CD4-positive, alpha-beta T cell treated with Interleukin-17A for 4 hours (primary cell): ENCODE results near the gene CGNL1.

Source experiments
- DNase-seq: peaks from one replicate; pipeline ENCODE4 v3.0.0-alpha.2; 2020; ENCODE audit warnings: mixed read lengths

CGNL1 gene

DNA sequence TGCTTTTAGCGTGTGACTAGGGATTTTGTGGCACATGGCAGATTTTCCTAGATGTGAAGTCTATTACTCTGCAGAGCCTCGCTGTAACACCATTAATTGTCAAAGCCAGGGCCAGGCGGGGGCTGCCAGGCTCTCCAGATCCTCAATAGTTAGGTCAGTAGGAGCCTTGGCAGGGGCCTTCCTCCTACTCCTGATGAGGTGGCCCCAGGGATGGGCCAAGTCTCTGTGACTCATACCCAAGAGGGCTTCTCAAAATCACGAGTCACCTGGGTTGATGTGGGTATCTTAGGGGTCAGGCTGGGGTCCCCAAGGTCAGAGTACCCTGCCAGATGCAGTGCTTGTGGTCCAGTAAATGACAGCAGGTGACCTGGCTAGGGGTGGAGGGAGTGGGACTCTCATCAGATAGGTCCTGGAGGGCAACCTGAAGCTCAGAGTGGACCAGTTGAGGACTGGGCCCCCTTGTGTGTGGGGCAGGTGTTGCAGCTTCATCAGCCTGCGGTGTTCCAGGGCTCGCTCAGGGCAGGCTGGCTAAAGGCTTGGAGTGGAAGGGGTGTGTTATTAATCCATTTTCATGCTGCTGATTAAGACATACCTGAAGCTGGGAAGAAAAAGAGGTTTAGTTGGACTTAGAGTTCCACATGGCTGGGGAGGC is 126.9 kb downstream of the CGNL1 start:
- DNase-seq = no peak

DNA sequence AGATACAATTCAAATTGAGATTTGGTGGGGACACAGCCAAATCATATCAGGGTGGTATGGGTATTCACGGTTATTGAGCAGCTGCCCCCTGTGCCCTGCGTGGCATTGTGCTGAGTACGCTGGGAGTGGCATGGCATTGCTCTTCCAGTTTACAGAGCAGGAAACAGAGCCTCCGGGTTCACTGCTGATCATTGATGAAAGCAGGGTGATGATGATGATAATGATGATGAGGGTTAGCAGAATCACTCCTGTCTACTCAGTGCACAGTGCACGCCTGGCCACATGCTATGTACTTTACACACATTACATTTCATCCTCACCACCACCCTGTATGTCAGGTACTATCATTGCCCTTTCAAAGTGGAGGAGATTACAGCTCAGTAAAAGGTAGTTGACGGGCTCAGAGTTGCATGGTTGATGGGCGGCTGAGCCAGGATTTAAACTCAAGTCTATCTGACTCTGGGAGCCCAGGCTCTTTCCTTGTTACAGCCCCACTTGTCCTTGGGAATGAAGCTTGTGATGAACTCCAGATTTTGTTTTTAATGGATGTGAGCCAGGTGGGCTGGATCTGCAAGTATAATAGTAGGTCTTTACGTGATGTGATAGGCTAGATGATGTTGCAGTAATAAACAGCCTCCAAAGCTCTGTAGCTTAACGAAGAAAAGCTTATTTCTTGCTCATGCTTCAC is 127.8 kb downstream of the CGNL1 start:
- DNase-seq = no peak

DNA sequence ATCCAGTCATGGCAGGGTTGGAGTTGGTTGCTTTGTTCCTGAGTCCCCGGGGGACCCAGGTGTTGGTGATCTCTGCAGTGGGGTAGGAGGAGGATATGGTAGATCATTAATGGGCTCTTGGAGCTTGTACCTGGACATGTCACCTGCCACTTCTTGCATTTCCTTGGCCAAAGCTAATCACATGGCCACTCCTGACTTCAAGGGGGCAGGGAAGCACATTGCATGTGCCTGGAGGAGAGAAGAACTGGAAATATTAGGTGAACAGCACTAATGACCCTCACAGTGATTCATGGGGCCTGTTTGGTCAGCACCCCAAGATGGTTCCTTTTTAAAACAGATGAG is 128.3 kb downstream of the CGNL1 start:
- DNase-seq = no peak

DNA sequence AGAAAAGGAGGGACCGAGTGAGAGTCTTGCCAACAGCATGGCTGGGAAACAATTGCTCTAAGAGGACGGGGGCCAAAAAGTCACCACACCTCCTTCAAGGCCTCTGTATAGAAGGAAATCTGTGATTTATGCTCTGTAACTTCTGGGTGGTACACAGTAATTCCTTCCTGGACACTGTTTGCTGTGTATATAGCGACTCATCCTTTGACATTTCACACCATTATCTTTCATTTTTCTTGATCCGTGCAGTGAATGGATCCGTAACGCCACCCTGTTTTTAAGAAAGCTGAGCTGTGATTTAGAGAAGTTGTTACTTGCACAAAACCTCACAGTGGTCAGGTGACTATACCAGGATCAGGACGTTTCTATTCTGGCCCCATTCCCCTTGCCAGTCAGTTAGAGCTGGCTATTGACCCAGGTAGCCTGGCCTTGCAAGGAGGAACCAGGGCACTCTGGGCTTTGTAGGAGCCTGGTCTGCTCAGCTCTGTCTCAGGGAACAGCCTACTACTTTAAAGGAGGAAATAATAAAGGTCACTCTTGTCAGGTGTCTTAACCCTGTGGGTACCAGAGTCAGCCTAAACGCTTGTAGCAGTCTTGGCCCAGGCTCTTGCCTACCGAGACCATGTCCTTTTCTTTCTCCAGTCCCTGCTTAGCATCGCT is 128.9 kb downstream of the CGNL1 start:
- DNase-seq = no peak

DNA sequence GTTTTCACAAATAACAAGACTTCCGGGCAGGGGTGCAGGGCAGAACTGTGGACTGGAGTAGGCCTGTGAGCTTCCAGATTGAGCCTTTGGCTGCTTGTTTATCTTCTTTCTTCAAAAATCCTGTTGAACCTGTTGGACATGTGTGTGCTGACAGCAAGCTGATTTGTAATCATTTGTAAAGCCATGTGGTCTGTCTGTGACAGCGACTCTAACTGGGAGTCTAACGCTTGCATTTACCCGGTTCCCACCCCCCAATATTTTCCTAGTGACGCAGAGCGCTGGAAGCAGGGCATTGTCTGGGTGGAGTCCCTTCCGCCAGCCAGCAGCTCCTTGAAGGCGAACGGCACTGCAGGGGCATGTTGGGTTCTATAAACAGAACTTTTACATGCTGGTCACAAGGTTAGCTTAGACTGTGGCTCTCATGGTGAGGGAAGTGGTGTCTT is 129.7 kb downstream of the CGNL1 start:
- DNase-seq = no peak

DNA sequence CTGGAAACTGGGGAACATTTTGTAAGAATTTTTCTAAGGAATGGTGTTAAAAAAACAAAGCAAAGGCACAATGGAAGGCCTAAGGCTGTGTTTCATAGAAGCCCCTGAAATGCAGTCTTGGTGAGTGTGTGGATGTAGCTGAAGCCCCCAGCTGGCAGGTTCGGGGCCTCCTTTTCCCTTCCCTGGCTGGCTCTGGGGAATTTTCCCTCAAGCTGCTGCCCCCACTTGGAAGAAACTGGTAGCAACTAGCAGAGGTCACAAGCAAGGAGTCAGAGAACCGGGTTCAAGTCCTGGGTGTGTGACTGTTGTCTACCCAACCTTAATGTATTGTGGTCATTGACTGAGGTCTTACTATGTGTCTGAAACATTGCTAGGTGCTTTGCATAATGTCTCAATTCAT is 130.1 kb downstream of the CGNL1 start:
- DNase-seq = no peak

DNA sequence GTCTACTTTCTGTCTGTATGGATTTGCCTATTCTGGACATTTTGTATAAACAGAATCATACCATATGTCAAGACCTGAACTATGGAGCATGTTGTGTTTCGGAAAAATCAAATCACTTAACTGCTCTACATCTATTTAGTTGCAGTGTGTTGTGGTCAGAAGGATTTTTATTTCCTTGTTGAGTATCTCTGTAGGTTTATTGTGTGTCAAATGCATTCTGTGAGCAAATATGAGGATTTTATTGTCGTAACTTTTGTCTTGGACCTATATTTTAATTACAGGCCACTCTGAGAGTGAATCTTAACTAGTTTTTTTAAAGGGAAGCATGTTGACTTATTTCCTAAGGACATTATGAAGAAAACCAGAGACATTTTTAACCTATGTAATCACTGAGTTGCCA is 130.8 kb downstream of the CGNL1 start:
- DNase-seq = no peak

DNA sequence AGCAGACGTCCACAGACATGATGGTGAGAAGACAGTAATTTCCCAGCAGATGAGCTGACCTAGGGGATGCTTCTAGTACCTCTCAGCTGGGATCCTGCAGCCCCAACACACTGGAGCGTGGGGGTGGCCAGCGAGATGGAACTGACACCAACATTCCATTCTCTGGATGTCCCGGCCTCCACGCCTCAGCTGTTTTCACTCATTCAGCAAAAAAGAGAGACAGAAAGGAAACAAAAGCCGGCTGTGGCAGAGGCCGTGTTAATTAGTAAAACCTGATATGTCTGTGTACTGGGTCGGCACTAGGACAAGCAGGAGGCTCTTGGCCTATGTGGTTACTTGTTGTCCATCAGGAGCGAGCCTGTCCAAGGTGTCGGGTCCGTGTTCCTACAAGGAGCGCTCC is 132.8 kb downstream of the CGNL1 start:
- DNase-seq = no peak

DNA sequence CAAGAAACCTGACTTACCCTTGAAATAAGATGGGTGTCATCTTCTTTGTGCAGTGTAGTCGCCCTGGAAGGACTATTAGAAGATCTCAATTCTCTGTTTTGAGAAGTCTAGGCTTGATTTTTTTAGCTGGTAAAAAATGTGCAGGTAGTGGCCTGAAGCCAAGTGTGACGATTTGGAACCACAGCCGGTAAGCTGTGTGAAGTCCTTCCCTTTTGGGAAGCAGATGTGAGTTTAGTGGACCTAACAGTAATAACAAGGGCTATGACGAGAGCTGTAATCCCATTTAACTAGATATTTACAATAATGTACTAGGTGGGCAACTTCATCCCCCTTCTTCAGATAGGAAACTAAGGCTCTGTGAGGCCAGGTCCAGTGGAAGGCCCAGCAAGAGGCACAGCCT is 133.7 kb downstream of the CGNL1 start:
- no peak for DNase-seq

DNA sequence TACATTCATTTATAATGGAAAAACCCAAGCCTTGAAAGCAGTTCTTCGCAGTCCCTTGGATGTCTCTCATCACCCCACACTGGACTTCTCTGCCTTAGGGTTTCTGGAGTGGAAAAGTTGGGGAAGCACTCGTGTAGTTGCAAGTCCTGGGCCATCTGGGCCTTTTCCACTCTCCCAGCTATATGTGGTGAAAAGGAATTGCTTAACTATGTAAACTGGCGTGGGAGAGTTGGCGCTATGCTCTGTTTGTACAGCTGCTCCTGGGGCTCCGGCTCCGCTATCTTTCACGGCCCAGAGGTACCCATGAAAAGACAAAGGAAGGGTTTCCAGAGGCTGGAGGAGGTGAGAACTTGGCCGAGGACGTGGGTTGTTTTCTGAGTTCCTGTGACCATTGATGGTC is 134.3 kb downstream of the CGNL1 start:
- no peak for DNase-seq

DNA sequence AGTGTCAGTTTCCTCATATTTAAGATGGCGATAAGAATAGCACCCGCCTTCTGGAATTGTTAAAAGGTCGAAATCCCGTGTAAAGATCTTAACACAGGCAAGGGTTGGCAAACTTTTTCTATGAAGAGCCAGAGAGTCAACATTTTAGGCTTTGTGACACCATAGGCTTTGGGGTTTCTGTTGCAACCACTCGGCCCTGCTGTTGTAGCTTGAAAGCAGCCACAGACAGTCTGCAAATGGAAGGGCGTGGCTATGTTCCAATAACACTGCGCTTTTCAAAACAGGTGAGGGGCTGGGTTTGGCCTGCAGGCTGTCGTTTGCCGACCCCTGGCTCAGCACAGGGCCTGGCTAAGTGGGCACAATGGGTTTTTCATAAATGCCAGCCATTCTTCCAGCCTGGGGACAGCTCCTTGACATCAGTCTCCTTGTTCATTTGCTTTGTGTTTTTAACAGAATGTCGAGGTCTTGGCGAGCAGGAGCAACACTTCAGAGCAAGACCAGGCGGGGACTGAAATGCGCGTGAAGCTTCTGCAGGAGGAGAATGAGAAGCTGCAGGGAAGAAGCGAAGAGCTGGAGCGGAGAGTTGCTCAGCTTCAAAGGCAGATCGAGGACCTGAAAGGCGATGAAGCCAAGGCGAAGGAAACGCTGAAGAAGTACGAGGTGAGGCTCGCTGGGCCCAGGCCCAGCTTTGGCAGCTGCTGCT is 140.2 kb downstream of the CGNL1 start:
- no peak for DNase-seq

DNA sequence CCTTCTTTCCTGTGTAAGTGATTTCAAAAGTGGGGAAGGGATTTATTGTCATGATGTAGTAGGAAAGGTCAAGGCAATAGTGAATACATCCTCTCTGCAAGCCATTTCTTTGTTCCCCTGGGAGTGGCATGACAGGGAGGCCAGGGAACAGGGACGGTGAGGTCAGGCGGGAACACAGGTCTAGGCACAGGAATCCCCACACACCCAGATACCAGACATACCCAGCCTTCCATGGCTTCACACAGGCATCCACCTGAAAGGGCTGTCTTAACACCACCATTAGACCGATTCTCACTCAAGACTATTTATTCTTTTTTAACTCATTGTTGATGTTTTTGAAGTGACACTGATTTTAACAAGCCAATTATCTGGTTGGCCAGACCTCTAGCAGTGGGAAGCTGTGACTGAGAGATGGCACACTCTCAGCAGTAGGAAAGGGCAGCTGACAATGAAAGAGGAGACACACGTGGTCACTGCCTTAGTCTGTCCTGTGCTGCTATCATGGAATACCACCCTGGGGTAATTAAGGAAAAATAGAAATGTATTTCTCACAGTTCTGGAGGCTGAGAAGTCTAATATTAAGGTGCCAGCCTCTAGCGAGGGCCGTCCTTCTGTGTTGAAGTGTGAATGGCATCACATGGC is 140.8 kb downstream of the CGNL1 start:
- DNase-seq = no peak

DNA sequence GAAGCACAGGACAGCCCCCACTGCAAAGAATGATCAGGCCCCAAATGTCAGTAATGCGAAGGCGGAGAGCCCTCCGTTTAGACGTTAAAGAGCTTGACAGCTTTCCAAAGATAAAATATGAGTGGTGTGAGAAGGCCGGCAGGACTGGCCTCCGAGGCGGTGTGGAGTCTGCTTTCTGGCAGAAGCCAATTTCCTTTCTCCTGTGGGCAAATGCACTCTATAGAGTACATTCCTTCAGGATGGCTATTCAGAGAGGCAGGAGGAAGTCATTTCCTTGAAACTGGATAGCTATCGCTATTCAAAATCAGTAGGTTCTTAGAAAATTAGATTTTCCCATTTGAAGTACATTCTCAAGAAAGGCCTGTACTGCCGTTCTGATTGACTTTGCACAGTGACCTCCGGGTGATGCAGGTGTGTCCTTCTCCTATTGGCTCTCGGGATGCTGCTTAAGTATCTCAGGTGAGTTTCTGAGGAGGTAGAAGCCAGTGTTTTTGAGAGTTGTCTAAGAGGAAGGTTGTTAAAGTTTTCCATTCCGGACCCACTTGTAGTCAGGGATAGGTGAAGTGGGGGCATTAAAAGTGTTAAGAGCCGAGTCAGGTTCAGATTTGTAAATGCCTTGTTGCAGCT is 142.6 kb downstream of the CGNL1 start:
- no peak for DNase-seq

DNA sequence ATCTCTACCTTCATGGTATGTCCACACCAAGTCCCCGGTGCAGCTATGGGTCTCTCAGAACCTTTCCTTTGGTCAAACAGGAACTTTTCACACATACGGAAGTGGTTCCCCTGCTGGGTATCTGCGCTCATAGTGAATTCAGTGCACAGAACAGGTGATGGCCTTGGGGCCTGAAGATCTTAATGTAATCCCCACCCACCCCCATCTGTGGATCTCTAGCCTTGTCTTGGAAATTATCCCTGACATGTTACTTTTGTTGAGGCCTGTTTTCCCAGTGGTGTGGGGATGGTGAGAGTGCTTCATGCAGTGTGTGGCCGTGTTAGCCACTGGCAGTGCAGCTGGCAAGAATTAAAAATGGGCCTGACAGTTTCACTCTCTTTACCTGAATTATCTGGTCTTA is 143.5 kb downstream of the CGNL1 start:
- no peak for DNase-seq

DNA sequence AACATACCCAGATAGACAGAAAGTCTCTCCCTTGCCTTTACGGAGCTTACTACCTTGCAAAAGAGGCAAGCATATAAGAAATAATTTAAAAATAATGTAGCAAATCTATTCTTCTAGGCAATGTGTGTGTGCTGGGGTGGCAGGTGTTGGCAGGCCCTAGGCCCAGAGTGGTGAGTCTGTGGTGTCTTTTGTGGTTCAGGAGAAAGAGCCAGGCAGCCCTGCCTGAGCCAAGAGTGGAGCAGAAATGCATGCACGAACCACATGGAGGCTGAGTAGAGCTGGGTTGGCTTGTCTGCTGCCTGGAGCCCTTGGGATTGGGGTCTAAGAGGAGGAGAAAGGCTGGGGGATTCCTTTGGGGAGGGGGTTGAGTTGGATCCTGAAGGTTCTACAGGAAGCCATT is 145.2 kb downstream of the CGNL1 start:
- DNase-seq = no peak

DNA sequence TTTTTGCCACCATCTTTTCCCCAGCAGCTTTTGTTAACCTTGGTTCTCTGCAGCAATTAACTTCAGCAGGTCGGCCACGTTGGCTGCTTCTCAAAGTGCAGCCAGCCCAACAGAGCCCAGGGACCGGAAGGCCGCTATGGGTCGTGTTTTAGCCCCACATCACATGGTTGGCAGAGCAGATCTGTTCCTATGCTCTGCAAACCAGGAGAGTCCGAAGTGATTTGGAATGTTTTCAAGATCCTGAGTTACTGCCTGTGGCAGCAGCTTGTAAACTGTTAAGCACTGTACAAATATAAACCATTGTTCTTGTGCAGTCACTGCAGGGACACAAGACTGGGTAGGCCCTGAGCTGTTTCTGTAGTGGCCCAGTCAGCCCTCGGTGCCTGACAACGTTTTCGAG is 145.8 kb downstream of the CGNL1 start:
- no peak for DNase-seq

DNA sequence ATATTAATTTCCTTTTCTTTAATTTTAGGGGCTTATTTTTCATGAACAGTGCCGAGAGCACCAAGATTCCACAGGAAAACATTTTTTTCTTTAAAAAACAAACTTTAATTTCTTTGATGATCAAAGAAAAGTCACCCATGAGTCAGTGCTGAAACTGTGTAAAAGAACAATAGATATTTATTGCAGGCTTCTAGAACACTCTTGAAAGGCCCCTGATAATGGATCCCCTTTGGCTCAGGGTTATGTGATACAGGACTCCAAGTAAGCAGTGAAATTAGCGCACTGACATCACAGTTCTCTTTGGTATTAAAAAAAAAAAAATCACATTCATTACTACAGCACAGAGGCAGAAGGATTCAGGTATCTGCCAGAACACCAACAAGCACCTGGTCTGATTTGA is 149.3 kb downstream of the CGNL1 start:
- no peak for DNase-seq

DNA sequence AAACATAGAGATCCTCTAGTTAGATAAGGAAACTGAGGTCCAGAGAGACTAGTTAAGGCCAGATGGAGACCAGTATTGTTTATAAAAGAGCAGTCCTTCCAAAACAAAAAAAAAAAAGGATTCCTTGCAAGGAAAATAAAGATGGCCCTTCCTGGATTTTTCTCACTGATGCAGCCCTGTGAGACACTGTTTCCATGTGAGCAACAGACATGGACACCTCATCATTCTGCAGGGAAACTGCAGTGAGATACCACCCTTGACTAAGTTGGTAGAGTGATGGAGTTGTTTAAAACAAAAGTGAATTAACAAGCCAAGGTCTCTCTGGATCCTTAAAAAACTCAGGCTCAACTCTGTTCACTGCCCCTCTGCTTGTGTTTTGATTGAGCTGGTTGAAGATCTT is 149.8 kb downstream of the CGNL1 start:
- no peak for DNase-seq

DNA sequence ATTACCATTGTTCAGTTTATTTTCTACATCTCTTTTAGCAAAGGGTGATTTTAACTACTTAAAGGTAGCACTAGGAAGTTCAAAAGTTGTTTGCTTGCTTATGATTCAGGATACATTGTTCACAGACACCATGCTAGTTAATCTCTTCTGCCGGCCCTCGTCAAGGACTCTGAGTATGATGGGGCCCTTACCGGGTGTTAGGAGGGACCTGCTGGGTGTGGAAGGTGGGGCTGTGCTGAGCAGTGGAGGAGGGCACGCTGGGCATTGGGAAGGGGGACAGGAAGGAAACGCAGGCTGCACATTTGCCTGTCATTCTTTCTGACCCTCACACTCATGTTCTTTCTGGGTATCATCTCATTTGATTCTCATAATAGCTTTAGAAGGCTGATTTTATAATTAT is 150.3 kb downstream of the CGNL1 start:
- DNase-seq = no peak

DNA sequence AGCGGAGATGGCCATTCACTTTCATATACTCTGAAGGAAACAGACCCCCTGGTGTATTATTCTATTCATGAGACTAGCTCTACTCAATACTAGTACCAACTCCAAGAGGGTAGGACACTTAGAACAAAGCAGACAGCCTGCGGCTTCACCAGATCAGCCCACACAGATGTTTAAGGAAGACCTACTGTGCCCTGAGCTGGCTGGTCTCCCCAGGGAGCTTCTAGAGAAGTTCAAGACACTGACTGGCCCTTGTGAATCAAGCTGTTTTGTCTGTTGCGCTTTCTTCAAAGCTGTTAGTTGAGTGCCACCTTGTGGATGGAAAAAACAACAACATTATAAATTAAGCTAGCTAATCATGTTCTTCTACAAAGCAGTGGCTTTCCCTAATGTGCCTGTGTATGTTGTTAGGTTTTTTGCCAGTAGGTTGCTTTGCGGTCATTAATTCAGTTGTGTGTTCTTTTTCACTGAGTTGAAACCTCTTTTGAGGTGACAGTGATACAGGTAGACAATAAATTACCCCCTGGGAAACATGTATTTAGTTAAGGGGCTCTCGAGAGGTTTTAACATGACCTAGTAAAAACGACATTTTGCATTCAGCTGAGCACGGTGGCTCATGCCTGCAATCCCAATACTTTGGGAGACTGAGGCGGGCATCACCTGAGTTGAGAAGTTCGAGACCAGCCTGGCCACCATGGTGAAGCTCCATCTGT is 151.2 kb downstream of the CGNL1 start:
- DNase-seq = no peak

DNA sequence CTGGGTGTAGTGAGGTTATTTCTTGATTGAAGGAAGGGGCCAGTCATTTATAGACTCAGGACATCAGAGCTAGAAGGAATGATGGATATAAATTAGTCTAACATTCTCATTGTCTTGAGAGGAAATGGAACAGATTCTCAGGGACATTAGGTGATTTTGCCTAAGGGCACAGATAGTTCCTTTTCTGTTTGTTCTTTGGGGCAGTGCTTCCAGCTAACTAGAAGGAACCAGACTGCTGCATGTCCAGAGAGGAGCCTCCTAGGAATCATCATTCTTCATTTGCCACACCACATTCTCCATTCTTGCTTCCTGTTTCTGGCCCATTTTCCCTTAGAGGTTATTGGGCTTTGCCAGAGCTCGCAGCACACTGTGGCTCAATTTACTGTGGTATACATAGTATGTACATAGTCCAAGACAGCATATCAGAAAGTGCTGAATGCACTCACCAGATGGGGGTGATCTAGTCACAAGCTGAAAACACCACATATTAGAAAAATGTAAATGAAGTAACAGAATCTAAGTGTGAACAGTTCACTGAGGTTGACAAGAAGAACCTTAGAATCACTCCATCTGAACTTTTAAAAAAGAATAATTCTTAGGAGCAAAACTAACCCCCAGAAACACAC is 152.7 kb downstream of the CGNL1 start:
- DNase-seq = no peak

DNA sequence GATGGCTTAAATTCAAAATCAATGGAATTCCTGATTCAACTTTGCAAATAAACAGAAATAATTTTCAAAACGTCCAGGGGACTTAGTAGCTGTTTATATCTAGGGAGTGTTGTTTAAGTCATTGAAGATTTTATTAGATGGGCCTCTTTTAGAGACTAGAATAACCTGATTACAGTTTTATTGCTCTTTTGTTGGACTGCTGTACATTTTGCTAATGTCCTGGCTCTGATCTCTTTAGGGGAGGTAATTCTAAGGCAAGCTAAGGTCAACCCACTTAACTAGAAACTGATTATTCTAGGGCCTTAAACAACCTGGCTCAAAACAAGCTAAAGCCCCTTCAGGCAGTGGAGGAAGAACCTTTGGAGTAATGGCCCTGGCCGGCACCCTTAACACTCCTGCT is 153.4 kb downstream of the CGNL1 start:
- no peak for DNase-seq
